SIG-M5 (cell line): Measurements from ENCODE around the gene PPP1R8.

Experiments used
- DNase-seq: peaks from one replicate; lab custom pipeline; 2025; lab: John Stamatoyannopoulos, UW

The PPP1R8 gene

DNA sequence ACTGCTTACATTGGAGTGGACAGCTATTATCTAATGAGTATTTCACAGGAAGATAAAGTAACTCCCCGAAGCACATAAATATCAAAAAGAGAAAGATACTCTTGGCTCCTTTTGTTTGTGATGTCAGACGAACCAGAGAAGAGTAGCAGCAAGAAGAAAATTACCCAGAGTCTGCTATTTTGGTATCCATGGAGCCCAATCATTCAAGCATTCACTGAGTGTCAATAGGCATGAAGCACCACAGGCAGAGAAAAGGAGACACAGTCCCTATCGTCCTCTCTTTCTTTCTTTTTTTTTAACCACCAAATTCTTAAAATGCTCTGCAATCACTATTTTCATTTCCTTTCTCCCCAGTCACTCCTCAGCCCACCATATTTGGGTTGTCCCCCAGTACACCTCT lies 63.9 kb downstream of the PPP1R8 start:
- DNase-seq, result no peak
